C4-2B (cell line): ENCODE measurements around the gene VPS8.

Source experiments
- H3K27ac ChIP-seq: fragments of 450-650 bp; 2 replicates; pipeline ENCODE4 v1.5.1; 2017
- ZFX ChIP-seq: fragments of 450-650 bp; IDR thresholded peaks from 2 replicates; pipeline ENCODE4 v1.6.1; 2017
- TF ChIP-seq, protein P1 (sequence below): fragments of 450-650 bp; conservative IDR thresholded peaks from 2 replicates; pipeline ENCODE4 v1.5.1; 2017; ENCODE audit warnings: mild to moderate bottlenecking

VPS8 gene

GRCh38 chr3:184769382-184770170 is 42.4 kb upstream of the VPS8 start:
- no peak overlapping the region for H3K27ac ChIP-seq
- no peak for TF ChIP-seq ZFX
- TF ChIP-seq, protein P1, sequence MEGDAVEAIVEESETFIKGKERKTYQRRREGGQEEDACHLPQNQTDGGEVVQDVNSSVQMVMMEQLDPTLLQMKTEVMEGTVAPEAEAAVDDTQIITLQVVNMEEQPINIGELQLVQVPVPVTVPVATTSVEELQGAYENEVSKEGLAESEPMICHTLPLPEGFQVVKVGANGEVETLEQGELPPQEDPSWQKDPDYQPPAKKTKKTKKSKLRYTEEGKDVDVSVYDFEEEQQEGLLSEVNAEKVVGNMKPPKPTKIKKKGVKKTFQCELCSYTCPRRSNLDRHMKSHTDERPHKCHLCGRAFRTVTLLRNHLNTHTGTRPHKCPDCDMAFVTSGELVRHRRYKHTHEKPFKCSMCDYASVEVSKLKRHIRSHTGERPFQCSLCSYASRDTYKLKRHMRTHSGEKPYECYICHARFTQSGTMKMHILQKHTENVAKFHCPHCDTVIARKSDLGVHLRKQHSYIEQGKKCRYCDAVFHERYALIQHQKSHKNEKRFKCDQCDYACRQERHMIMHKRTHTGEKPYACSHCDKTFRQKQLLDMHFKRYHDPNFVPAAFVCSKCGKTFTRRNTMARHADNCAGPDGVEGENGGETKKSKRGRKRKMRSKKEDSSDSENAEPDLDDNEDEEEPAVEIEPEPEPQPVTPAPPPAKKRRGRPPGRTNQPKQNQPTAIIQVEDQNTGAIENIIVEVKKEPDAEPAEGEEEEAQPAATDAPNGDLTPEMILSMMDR, result no peak

GRCh38 chr3:184770541-184770940 is 41.4 kb upstream of the VPS8 start:
- TF ChIP-seq ZFX, result no peak
- TF ChIP-seq, protein P1, result no peak
- no peak overlapping the region for H3K27ac ChIP-seq

DNA sequence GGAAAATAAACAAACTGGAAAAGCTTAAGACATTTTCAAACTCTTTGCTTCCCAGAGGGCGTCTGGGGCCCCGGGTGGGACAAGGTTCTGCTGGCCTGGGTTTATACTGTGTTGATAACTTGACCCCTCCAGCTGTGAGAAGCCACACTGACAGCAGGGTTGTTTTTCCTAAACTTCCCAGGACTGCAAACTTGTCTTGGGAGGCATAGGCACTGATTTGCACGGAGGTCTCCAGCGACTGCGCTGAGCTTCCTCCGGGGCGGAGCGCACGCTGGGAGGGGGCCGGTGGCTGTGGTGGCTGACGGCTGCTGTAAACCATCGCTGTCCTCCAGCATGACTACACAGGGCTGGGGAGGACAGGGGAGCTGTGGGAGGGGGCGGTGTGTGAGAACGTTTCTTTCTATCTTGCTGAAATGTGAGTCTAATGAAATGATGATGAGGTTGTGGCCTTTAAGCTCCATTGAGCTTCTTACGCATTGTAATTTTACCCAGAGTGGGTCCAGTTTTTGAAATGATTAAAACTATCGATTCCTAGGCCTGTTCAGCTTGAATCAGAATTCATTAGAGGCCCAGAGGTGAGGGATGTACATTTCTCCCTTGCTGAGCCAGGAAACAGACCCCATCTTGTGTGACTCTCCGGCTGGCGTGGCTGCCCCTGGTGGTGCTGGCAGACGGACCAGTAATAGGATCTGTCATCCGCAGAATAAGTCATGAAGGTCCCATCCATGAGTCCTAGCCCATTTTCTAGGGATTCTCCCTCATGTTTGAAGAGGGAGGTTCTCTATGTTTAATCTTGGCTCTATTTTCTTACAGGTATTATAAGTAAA is 40.5 kb upstream of the VPS8 start:
- TF ChIP-seq, protein P1, result no peak
- no peak for TF ChIP-seq ZFX

DNA sequence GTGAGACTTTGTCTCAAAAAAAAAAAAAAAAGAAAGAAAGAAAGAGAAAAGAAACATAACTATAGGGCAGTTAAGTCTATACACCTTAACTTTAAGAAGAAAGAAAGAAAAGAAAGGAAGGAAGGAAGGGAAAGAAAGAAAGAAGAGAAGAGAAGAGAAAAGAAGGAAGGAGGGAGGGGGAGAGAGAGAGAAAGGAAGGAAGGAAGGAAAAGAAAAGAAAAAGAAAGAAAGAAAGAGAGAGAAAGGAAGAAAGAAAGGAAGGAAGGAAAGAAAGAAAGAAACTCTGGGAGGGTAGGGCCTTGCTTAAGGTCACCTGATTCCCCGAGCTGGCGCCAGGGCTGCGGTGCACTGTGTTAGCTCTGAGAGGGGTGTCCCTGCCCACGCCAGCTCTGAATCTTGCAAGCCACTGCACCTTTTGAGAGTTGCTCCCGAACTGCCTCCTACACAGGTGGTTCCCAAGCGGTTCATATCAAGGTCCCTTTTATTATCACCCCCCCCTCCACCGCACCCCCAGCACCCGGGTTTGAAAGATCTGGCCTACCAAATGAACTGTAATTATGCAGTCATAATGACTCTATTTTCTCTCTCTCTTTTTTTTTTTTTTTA is 39.2 kb upstream of the VPS8 start:
- TF ChIP-seq ZFX, result no peak
- TF ChIP-seq, protein P1, result no peak
- no peak overlapping the region for H3K27ac ChIP-seq

More for the DNA sequence above, 40.5 kb upstream of the VPS8 start:
- H3K27ac ChIP-seq, result no peak overlapping the region

GRCh38 chr3:184773283-184774186 is 38.4 kb upstream of the VPS8 start:
- no peak for TF ChIP-seq ZFX
- TF ChIP-seq, protein P1, result no peak
- no peak overlapping the region for H3K27ac ChIP-seq

- TF ChIP-seq, protein P1, result no peak
- no peak overlapping the region for H3K27ac ChIP-seq
Measured at GRCh38 chr3:184776916-184777315, 35.0 kb upstream of the VPS8 start.
